ENCODE measurements around the gene NTM. TPM values are rescaled to one million over a fixed set of nuclear protein-coding genes. Genes with fewer than 3 reads are reported as not detected.

Gene NTM
- total RNA-seq, 1 experiment from 2014 or later = not detected

GRCh38 chr11:132330515-132330914 lies 960.1 kb downstream of the NTM start:
- Histone ChIP-seq H3K9me3 (ENCODE audit: control insufficient read depth in 1 of 2, insufficient read depth in 1 of 2, low read depth in 1 of 2, low read length in 2 of 2) (peaks cover 4 to 20% of the 10 kb centered on the region in 2 experiments; a peak in 2 of 4 replicates), H3K79me2 (ENCODE audit: insufficient read depth, low read length) (no peaks in the 10 kb centered on the region), H3K9me2 (ENCODE audit: insufficient read depth) (no peaks in the 10 kb centered on the region), H2AFZ (ENCODE audit: low read depth, low read length, poor library complexity, severe bottlenecking) (no peak overlapping the region), H3K4me2 (ENCODE audit: low read length) (no peak overlapping the region), H3K27ac (ENCODE audit: low read depth, low read length) (no peak overlapping the region), H4K20me1 (ENCODE audit: insufficient read depth) (no peaks in the 10 kb centered on the region), H3K9ac (ENCODE audit: low read length) (no peak overlapping the region), H3K4me3 (replicated peaks in 1 of 2; ENCODE audit: low read depth in 1 of 2, low read length in 2 of 2) (no peak overlapping the region), H3K27me3 (ENCODE audit: insufficient read depth, low read length) (no peaks in the 10 kb centered on the region), H3K4me1 (ENCODE audit: control insufficient read depth in 1 of 2, insufficient read depth in 2 of 2, low read length in 2 of 2) (no peaks in the 10 kb centered on the region), H3K36me3 (ENCODE audit: control insufficient read depth in 1 of 2, insufficient read depth in 2 of 2, low read length in 2 of 2) (no peaks in the 10 kb centered on the region)
- ChIA-PET CTCF (no interaction called here), POLR2A (no interaction called here), RAD21 (ENCODE audit: low non-redundant PET in 1 of 2, low total read pairs in 2 of 2, uncharacterized antibody in 2 of 2, unreplicated experiment in 2 of 2) (no interaction called here)
- BruUV-seq (replicated peaks) = no TSS peak
- TF ChIP-seq JUND (IDR thresholded peaks at IDR 0.05) (no peak), YY1 (IDR thresholded peaks at IDR 0.05; ENCODE audit: extremely low read depth, insufficient replicate concordance, low read depth, low read length) (no peak), SP1 (IDR thresholded peaks at IDR 0.05; ENCODE audit: low read depth) (no peak), EGR1 (IDR thresholded peaks at IDR 0.05; ENCODE audit: low read depth) (no peak)
- DNase-seq (ENCODE audit: low read depth, low spot score) (no peak), ATAC-seq (no peak)
- intact Hi-C loops (cut with micrococcal nuclease) = no loop called here

DNA sequence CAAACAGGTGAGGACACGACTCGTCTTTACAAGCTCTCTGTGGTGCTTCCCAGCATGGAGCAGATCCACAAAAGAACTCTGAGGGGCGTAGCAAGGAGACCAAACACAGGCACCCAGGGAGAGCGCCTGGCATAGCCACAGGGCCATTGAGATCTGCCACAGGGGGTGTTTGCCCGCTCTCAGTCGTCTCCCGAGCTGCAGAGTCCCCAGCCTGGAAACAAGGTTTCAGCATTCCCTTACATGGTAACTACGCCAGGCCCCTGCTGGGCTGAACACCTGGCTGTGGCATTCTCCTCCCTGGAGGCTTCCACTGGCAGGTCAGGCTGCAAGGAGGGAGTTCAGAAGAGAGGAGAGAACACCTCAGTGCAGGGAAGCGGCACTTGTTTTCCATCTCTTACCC lies 962.1 kb downstream of the NTM start:
- intact Hi-C loops (cut with micrococcal nuclease) = no loop called here
- Histone ChIP-seq H4K20me1 (ENCODE audit: insufficient read depth) (no peaks in the 10 kb centered on the region), H3K9me2 (ENCODE audit: insufficient read depth) (no peaks in the 10 kb centered on the region), H3K9me3 (ENCODE audit: control insufficient read depth in 1 of 2, insufficient read depth in 1 of 2, low read depth in 1 of 2, low read length in 2 of 2) (peaks cover 4 to 15% of the 10 kb centered on the region in 2 experiments; a peak in 2 of 4 replicates), H3K4me1 (ENCODE audit: control insufficient read depth in 1 of 2, insufficient read depth in 2 of 2, low read length in 2 of 2) (no peaks in the 10 kb centered on the region), H3K27ac (ENCODE audit: low read depth, low read length) (no peak overlapping the region), H3K9ac (ENCODE audit: low read length) (no peak overlapping the region), H3K27me3 (ENCODE audit: insufficient read depth, low read length) (no peaks in the 10 kb centered on the region), H3K4me3 (replicated peaks in 1 of 2; ENCODE audit: low read depth in 1 of 2, low read length in 2 of 2) (no peak overlapping the region), H3K36me3 (ENCODE audit: control insufficient read depth in 1 of 2, insufficient read depth in 2 of 2, low read length in 2 of 2) (no peaks in the 10 kb centered on the region), H3K4me2 (ENCODE audit: low read length) (no peak overlapping the region), H3K79me2 (ENCODE audit: insufficient read depth, low read length) (no peaks in the 10 kb centered on the region), H2AFZ (ENCODE audit: low read depth, low read length, poor library complexity, severe bottlenecking) (no peak overlapping the region)
- CTCF ChIA-PET = no interaction called here
- BruUV-seq (replicated peaks) = no TSS peak
- DNase-seq (ENCODE audit: low read depth, low spot score) = no peak
- POLR2A ChIA-PET = no interaction called here
- no peak for ATAC-seq
- RAD21 ChIA-PET (ENCODE audit: low non-redundant PET in 1 of 2, low total read pairs in 2 of 2, uncharacterized antibody in 2 of 2, unreplicated experiment in 2 of 2) = no interaction called here
- TF ChIP-seq MAX (IDR thresholded peaks at IDR 0.05) (no peak), ATF3 (IDR thresholded peaks at IDR 0.05) (no peak), ZFX (IDR thresholded peaks at IDR 0.05) (no peak), SRF (IDR thresholded peaks at IDR 0.05; ENCODE audit: low read depth) (no peak), POLR2A (IDR thresholded peaks at IDR 0.05; ENCODE audit: borderline replicate concordance, extremely low read depth, insufficient read depth, insufficient read length) (no peak), EGR1 (IDR thresholded peaks at IDR 0.05; ENCODE audit: low read depth) (no peak), EZH2 (IDR thresholded peaks at IDR 0.05) (no peak), SIN3A (IDR thresholded peaks at IDR 0.05; ENCODE audit: low read depth) (no peak)
- TF ChIP-seq, protein P1, sequence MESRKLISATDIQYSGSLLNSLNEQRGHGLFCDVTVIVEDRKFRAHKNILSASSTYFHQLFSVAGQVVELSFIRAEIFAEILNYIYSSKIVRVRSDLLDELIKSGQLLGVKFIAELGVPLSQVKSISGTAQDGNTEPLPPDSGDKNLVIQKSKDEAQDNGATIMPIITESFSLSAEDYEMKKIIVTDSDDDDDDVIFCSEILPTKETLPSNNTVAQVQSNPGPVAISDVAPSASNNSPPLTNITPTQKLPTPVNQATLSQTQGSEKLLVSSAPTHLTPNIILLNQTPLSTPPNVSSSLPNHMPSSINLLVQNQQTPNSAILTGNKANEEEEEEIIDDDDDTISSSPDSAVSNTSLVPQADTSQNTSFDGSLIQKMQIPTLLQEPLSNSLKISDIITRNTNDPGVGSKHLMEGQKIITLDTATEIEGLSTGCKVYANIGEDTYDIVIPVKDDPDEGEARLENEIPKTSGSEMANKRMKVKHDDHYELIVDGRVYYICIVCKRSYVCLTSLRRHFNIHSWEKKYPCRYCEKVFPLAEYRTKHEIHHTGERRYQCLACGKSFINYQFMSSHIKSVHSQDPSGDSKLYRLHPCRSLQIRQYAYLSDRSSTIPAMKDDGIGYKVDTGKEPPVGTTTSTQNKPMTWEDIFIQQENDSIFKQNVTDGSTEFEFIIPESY (IDR thresholded peaks at IDR 0.05; ENCODE audit: extremely low read depth, insufficient replicate concordance, low read length) = no peak
- TF ChIP-seq, protein P2, sequence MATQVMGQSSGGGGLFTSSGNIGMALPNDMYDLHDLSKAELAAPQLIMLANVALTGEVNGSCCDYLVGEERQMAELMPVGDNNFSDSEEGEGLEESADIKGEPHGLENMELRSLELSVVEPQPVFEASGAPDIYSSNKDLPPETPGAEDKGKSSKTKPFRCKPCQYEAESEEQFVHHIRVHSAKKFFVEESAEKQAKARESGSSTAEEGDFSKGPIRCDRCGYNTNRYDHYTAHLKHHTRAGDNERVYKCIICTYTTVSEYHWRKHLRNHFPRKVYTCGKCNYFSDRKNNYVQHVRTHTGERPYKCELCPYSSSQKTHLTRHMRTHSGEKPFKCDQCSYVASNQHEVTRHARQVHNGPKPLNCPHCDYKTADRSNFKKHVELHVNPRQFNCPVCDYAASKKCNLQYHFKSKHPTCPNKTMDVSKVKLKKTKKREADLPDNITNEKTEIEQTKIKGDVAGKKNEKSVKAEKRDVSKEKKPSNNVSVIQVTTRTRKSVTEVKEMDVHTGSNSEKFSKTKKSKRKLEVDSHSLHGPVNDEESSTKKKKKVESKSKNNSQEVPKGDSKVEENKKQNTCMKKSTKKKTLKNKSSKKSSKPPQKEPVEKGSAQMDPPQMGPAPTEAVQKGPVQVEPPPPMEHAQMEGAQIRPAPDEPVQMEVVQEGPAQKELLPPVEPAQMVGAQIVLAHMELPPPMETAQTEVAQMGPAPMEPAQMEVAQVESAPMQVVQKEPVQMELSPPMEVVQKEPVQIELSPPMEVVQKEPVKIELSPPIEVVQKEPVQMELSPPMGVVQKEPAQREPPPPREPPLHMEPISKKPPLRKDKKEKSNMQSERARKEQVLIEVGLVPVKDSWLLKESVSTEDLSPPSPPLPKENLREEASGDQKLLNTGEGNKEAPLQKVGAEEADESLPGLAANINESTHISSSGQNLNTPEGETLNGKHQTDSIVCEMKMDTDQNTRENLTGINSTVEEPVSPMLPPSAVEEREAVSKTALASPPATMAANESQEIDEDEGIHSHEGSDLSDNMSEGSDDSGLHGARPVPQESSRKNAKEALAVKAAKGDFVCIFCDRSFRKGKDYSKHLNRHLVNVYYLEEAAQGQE (IDR thresholded peaks at IDR 0.05; ENCODE audit: low read depth) = no peak
- TF ChIP-seq, protein P3, sequence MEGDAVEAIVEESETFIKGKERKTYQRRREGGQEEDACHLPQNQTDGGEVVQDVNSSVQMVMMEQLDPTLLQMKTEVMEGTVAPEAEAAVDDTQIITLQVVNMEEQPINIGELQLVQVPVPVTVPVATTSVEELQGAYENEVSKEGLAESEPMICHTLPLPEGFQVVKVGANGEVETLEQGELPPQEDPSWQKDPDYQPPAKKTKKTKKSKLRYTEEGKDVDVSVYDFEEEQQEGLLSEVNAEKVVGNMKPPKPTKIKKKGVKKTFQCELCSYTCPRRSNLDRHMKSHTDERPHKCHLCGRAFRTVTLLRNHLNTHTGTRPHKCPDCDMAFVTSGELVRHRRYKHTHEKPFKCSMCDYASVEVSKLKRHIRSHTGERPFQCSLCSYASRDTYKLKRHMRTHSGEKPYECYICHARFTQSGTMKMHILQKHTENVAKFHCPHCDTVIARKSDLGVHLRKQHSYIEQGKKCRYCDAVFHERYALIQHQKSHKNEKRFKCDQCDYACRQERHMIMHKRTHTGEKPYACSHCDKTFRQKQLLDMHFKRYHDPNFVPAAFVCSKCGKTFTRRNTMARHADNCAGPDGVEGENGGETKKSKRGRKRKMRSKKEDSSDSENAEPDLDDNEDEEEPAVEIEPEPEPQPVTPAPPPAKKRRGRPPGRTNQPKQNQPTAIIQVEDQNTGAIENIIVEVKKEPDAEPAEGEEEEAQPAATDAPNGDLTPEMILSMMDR (IDR thresholded peaks at IDR 0.05 in 2 of 3, conservative IDR thresholded peaks at IDR 0.05 in 1 of 3; ENCODE audit: borderline replicate concordance in 1 of 3, insufficient read depth in 1 of 3, low read depth in 2 of 3, low read length in 2 of 3) = no peak

All from HCT116 (cell line).